HG02852 (cell line): Measurements from ENCODE around the gene TGFBR2.
"Not testable (repeated sequence)": the region's sequence is repeated elsewhere in the genome, so short reads cannot be mapped to it uniquely, and the experiment has no call there.

Experiments
- ATAC-seq: cut with Tn5 transposase; IDR thresholded peaks from one replicate; pipeline ENCODE4 v1.9.1; 2021; ENCODE audit warnings: mild to moderate bottlenecking, moderate library complexity; ENCODE audit not compliant: unreplicated experiment

Gene TGFBR2

GRCh38 chr3:30654269-30654668 lies 47.9 kb downstream of the TGFBR2 start:
- no peak for ATAC-seq

- ATAC-seq = no peak
Measured at GRCh38 chr3:30655187-30655812, 48.9 kb downstream of the TGFBR2 start.

DNA sequence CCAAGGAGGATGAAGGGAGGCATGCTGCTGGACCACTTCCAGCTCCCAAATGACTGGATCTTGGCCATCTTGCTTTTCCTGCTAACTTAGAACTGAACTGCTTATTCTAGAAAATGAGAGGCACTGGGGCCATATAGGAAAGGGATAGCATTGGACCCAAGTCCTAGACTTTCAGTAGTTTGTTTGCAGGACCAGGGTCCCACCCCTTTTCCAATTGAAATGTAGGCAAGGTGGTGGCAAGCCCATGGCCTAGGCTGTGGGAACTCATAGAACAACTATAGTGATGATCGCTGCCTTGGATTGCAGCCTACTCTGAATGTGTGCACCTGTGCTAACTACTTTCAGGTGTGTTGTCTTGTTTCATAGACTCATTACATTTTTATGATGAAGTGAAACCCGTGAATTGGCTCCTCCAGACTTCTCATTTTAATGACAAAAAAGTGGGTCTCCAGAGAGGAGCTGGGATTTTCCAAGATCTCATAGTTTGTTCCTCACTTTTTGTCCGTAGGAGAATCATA lies 50.3 kb downstream of the TGFBR2 start:
- no peak for ATAC-seq

DNA sequence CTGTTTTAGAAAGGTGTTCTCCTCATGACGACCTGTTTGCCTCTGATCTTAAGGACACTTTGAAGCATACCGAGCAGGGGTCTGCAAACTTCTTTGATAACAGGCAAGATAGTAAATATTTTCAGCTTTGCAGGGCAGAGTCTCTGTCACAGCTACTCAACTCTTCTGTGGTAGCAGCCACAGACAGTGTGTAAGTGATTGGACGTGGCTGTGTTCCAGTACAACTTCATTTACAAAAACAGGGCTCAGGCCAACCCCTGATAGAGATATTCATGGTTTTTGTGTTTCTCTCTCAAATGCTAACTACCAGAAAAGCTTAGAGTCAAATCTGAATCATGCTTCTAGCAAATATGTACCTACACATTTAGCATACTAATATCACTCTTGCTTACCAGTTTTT lies 51.5 kb downstream of the TGFBR2 start:
- peak; percentile 8 for ATAC-seq

GRCh38 chr3:30658328-30659052 lies 52.1 kb downstream of the TGFBR2 start:
- ATAC-seq = peak; percentile 83

- ATAC-seq = no peak
Measured at GRCh38 chr3:30659270-30660130, 53.1 kb downstream of the TGFBR2 start.

DNA sequence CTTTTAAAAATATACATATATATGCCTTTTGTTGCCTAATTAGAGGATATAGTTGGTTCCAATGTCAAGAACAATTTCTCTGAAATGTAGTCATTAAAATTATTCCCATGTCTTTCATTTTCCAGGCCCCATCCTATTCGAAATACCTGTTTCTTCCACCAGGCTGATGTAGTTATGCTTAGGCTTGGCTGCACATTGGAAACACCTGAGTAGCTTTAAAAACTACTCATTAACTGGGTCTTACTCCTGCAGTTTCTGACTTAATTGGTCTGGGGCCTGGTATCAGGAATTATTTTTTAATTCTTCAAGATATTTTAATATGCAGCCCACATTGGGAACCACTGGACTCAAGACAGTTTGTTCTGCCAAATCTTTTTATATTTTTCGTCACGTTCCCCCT lies 53.7 kb downstream of the TGFBR2 start:
- ATAC-seq = no peak

DNA sequence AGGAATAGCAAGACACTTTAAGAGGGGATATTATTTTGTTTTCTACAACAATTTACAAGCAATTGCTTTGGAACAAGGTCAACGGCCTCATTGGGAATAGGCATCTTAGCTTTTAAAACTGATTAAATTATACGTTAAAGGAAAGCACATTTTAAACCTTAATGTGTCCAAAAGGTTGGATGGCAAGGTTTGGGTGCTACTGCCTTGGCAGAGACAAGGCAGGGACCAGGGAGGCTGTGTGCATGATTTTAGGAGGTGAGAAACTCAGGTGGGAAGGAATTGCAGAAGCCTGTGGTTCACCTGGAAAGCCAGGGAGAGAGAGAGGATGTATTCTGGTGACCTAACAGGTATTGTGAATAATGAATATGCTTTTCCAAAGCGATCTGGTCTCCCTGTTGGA lies 54.3 kb downstream of the TGFBR2 start:
- no peak for ATAC-seq

DNA sequence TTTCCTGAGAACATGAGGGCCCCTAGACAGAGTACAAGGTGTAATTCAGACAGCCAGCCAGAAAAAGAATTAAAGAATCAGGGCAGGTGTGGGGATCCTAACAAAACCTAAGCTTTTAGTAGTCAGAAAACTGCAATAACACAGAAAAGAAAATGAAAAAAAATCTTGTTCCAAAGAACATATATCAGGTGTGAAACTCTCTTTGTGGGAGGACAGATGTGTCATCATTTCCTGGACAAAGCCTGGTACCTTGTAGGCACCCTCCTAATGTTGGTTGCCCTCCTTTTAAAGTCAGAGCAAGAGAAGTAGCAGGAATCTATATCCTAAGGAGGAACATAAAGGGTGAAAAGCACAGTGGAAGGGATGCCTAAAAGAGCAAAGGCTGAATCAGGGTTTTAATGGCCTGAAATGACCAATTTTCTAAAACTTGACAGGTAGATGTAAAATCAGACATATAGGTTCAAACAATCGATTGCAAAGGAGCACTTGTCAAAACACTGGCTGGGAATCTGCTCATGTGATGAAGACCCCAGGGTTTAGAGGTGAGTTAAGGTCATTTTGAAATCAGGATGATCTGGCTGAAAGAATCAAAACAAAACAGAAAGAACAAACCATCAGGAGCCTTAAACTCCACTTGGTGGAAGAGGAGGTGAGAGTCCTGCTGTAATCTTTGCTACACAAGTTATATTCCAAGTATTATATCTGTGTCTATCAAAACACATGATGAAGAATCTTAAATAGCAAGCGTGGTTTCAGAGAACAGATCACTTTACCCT lies 54.9 kb downstream of the TGFBR2 start:
- no peak for ATAC-seq

- ATAC-seq = no peak
Measured at GRCh38 chr3:30662836-30663235, 56.4 kb downstream of the TGFBR2 start.

DNA sequence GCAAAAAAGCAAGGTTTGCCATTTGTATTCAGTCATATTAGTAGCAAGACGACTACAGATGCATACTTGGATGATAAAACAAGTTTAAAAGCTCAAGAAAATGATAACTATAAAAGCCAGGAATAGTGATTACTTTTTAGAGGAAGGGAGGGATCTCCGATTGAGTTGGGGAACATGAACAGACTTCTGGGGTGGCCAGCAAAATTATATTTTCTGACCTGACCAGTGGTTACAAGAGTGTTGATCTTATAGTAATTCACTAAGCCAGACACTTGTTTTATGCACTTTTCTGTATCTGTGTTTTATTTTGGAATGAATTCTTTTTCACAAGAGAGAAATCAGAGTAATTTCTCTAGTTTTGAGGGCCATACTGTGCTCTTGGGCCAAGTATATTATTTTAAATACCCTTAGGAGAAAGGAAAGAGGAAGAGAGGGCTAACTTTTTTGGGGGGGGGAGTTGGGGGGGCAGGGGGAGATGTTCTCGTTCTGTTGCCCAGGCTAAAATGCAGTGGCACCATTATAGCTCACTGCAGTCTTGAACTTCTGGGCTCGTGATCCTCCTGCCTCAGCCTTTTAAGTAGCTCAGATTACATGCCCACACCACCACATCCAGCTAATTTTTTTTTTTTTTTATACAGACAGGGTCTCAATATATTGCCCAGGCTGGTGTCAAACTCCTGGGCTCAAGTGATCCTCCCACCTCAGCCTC lies 57.3 kb downstream of the TGFBR2 start:
- ATAC-seq = no peak

DNA sequence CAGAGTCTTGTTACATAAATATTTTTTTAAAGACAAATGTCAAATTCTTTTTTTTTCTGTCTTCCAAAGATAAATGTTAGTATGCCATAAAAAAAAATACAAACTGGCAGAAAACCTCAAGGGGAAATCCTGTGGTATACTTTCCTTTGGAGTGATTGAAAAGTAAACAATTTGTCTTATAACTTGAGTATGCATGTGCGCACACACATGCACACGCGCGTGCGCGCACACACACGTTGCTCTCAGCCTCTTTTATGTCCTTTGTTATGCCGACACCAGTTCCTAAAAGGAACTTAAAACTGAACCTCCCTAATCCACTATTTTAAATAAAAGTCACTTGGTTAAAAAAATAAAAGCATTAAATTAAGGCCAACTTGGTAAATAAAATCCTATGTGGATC lies 58.1 kb downstream of the TGFBR2 start:
- ATAC-seq = no peak

DNA sequence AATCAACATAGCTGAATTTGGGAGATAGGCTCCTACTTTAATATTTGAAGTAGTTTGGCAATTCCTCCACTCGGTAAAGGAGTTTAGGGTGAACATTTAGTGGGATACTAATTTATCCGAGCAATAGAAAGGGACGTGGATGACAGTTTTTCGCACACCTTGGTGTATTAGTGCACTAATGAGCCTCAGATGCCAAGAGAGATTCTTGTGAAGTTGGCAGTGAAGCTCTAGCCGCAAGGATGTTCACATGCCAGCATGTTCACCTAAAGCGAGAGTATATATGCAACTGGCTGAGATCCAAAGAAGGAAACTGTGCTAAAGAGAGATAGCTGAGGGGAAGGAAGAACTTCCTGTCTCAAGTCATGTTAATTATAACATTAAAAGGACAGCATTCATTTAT lies 58.5 kb downstream of the TGFBR2 start:
- no peak for ATAC-seq

- no peak for ATAC-seq
Measured at GRCh38 chr3:30665539-30665938, 59.1 kb downstream of the TGFBR2 start.

GRCh38 chr3:30666572-30667279 lies 60.3 kb downstream of the TGFBR2 start:
- ATAC-seq = no peak

- no peak for ATAC-seq
Measured at GRCh38 chr3:30667280-30667651, 60.9 kb downstream of the TGFBR2 start.

- no peak for ATAC-seq
Measured at GRCh38 chr3:30668051-30668609, 61.7 kb downstream of the TGFBR2 start.

DNA sequence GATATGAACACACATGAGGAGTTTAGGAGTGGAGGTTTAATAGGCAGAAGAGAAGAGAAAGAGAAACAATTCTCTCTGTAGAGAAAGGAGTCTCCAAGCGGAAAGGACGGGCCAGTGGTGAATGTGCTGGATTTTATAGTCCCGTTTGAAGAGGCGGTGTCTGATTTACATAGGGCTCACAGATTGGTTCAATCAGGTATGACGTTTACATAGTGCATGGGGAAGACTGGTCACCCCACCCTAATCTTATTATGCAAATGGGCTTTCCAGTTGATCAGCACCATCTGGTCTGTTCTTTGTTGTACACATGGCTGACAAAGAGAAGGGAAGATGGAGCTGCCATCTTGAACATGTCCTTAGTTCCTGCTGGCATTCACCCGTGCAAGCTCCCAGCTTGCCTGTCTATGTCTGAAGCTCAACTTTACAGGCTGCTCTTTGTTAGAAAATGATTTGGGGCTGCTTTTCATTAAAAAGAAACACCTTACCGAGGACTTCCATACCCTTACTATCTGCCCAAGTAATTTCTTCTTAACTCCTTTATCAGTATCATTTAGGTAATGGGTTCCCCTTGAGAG lies 63.0 kb downstream of the TGFBR2 start:
- not testable (repeated sequence) for ATAC-seq

GRCh38 chr3:30670292-30670691 lies 63.9 kb downstream of the TGFBR2 start:
- no peak for ATAC-seq
